HepG2 (cell line): ENCODE measurements around the gene SLC17A9. TPM values are rescaled to one million over a fixed set of nuclear protein-coding genes. Genes with fewer than 3 reads are reported as not detected.
A peak's percentile ranks its signal among the peaks of the same experiment; 100 is the strongest.

Source experiments
- ARNT2 ChIP-seq: sonication (generic); formaldehyde crosslinking; IDR thresholded peaks from 2 replicates; pipeline ENCODE4 v1.8.0; 2022; ENCODE audit warnings: mild to moderate bottlenecking, low read depth, missing genetic modification reagents, moderate library complexity
- CREBL2 ChIP-seq: sonication (generic); formaldehyde crosslinking; IDR thresholded peaks from 2 replicates; pipeline ENCODE4 v1.8.1; 2023; ENCODE audit warnings: missing genetic modification reagents, mild to moderate bottlenecking, borderline replicate concordance
- FOXK1 ChIP-seq: sonication (generic); formaldehyde crosslinking; IDR thresholded peaks from 2 replicates; pipeline ENCODE4 v1.4.0; 2020; ENCODE audit warnings: low read depth, missing genetic modification reagents, borderline replicate concordance
- GABPB1 ChIP-seq: IDR thresholded peaks from 2 replicates; pipeline ENCODE4 v1.6.1; 2016; ENCODE audit warnings: mild to moderate bottlenecking, missing genetic modification reagents, moderate library complexity, missing compliant biosample characterization
- GMEB2 ChIP-seq: IDR thresholded peaks from 2 replicates; pipeline ENCODE4 v1.6.1; 2016; ENCODE audit warnings: missing biosample characterization, missing genetic modification reagents, low read depth
- KMT2B ChIP-seq: IDR thresholded peaks from 2 replicates; pipeline ENCODE4 v1.6.1; 2016; ENCODE audit warnings: missing genetic modification reagents, missing compliant biosample characterization
- MLXIP ChIP-seq: sonication (generic); formaldehyde crosslinking; IDR thresholded peaks from 2 replicates; pipeline ENCODE4 v1.9.0; 2021; ENCODE audit warnings: missing genetic modification reagents, borderline replicate concordance
- REPIN1 ChIP-seq: sonication (generic); formaldehyde crosslinking; IDR thresholded peaks from 2 replicates; pipeline ENCODE4 v1.8.0; 2022; ENCODE audit warnings: missing genetic modification reagents, low read depth, mild to moderate bottlenecking, borderline replicate concordance
- ZNF253 ChIP-seq: sonication (generic); formaldehyde crosslinking; IDR thresholded peaks from 2 replicates; pipeline ENCODE4 v1.8.0; 2022; ENCODE audit warnings: mild to moderate bottlenecking, missing genetic modification reagents, borderline replicate concordance
- ZNF30 ChIP-seq: sonication (generic); formaldehyde crosslinking; IDR thresholded peaks from 2 replicates; pipeline ENCODE4 v1.5.0; 2020; ENCODE audit warnings: mild to moderate bottlenecking, missing genetic modification reagents
- ZNF878 ChIP-seq: sonication (generic); formaldehyde crosslinking; IDR thresholded peaks from 2 replicates; pipeline ENCODE4 v1.8.1; 2023; ENCODE audit warnings: mild to moderate bottlenecking, missing genetic modification reagents, moderate library complexity
- ZSCAN22 ChIP-seq: sonication (generic); formaldehyde crosslinking; IDR thresholded peaks from 2 replicates; pipeline ENCODE4 v1.4.0; 2020; ENCODE audit warnings: mild to moderate bottlenecking, missing genetic modification reagents
- polyA plus RNA-seq, 8 experiments: library from polyadenylated mRNA; depleted of rRNA in 3 of 8; stranded (reverse) in 7 of 8; unstranded in 1 of 8; fragments of >200 nt; fragmentation: Illumina TruSeq in 4 of 8; extraction: Trizol in 4 of 8; gene quantifications; 2 replicates each; pipeline versions ENCODE4 v1.2.1 to v1.2.3, GENCODE V29; 2011 to 2016; ENCODE audit warnings: low read depth in 4 of 8, missing spikeins in 1 of 8, mixed read lengths in 1 of 8; ENCODE audit not compliant: insufficient read depth in 1 of 8
- total RNA-seq, 5 experiments: library from RNA; depleted of rRNA; stranded (reverse); fragments of >200 nt; fragmentation: Illumina TruSeq; extraction: Trizol; gene quantifications; 2 replicates each; pipeline ENCODE4 v1.2.3, GENCODE V29; 2016; ENCODE audit warnings: low read depth in 1 of 5
- TF ChIP-seq, protein P1 (sequence below): sonication (generic); formaldehyde crosslinking; IDR thresholded peaks from 2 replicates; pipeline ENCODE4 v1.4.0; 2020; ENCODE audit warnings: missing genetic modification reagents, borderline replicate concordance
- TF ChIP-seq, protein P2 (sequence below): sonication (generic); formaldehyde crosslinking; IDR thresholded peaks from 2 replicates; pipeline ENCODE4 v1.5.1; 2020; ENCODE audit warnings: mild to moderate bottlenecking, missing genetic modification reagents, moderate library complexity
- TF ChIP-seq, protein P3 (sequence below): fragments of 450-650 bp; IDR thresholded peaks from 2 replicates; pipeline ENCODE4 v1.6.1; 2017; ENCODE audit warnings: mild to moderate bottlenecking

Gene SLC17A9
- total and polyA plus RNA-seq, 2 of the 13 experiments (the other 11 are each of a cell fraction or from before 2014, with no cell fraction given) = 110 to 191 TPM

- TF ChIP-seq MLXIP (no peak), ARNT2 (CRISPR knock-in tag) (peak; percentile 92), ZNF253 (no peak; the same call in 1 of the 2 replicates), REPIN1 (CRISPR knock-in tag) (peak; percentile 83; the same call in 1 of the 2 replicates), GABPB1 (CRISPR knock-in tag) (peak; percentile 87), ZSCAN22 (peak; percentile 73; the same call in 1 of the 2 replicates), GMEB2 (CRISPR knock-in tag) (no peak), ZNF30 (no peak), KMT2B (CRISPR knock-in tag) (peak; percentile 47), CREBL2 (CRISPR knock-in tag) (peak; percentile 93; the same call in 1 of the 2 replicates), ZNF878 (CRISPR knock-in tag) (no peak), FOXK1 (CRISPR knock-in tag) (0 out of 2 replicates have a peak, but pooled peaks have one; percentile 49)
- TF ChIP-seq, protein P1, sequence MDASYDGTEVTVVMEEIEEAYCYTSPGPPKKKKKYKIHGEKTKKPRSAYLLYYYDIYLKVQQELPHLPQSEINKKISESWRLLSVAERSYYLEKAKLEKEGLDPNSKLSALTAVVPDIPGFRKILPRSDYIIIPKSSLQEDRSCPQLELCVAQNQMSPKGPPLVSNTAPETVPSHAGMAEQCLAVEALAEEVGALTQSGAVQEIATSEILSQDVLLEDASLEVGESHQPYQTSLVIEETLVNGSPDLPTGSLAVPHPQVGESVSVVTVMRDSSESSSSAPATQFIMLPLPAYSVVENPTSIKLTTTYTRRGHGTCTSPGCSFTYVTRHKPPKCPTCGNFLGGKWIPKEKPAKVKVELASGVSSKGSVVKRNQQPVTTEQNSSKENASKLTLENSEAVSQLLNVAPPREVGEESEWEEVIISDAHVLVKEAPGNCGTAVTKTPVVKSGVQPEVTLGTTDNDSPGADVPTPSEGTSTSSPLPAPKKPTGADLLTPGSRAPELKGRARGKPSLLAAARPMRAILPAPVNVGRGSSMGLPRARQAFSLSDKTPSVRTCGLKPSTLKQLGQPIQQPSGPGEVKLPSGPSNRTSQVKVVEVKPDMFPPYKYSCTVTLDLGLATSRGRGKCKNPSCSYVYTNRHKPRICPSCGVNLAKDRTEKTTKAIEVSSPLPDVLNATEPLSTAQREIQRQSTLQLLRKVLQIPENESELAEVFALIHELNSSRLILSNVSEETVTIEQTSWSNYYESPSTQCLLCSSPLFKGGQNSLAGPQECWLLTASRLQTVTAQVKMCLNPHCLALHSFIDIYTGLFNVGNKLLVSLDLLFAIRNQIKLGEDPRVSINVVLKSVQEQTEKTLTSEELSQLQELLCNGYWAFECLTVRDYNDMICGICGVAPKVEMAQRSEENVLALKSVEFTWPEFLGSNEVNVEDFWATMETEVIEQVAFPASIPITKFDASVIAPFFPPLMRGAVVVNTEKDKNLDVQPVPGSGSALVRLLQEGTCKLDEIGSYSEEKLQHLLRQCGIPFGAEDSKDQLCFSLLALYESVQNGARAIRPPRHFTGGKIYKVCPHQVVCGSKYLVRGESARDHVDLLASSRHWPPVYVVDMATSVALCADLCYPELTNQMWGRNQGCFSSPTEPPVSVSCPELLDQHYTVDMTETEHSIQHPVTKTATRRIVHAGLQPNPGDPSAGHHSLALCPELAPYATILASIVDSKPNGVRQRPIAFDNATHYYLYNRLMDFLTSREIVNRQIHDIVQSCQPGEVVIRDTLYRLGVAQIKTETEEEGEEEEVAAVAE = peak; percentile 87
- TF ChIP-seq, protein P2, sequence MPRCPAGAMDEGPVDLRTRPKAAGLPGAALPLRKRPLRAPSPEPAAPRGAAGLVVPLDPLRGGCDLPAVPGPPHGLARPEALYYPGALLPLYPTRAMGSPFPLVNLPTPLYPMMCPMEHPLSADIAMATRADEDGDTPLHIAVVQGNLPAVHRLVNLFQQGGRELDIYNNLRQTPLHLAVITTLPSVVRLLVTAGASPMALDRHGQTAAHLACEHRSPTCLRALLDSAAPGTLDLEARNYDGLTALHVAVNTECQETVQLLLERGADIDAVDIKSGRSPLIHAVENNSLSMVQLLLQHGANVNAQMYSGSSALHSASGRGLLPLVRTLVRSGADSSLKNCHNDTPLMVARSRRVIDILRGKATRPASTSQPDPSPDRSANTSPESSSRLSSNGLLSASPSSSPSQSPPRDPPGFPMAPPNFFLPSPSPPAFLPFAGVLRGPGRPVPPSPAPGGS = peak; percentile 93
- TF ChIP-seq, protein P3, sequence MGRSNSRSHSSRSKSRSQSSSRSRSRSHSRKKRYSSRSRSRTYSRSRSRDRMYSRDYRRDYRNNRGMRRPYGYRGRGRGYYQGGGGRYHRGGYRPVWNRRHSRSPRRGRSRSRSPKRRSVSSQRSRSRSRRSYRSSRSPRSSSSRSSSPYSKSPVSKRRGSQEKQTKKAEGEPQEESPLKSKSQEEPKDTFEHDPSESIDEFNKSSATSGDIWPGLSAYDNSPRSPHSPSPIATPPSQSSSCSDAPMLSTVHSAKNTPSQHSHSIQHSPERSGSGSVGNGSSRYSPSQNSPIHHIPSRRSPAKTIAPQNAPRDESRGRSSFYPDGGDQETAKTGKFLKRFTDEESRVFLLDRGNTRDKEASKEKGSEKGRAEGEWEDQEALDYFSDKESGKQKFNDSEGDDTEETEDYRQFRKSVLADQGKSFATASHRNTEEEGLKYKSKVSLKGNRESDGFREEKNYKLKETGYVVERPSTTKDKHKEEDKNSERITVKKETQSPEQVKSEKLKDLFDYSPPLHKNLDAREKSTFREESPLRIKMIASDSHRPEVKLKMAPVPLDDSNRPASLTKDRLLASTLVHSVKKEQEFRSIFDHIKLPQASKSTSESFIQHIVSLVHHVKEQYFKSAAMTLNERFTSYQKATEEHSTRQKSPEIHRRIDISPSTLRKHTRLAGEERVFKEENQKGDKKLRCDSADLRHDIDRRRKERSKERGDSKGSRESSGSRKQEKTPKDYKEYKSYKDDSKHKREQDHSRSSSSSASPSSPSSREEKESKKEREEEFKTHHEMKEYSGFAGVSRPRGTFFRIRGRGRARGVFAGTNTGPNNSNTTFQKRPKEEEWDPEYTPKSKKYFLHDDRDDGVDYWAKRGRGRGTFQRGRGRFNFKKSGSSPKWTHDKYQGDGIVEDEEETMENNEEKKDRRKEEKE = no peak
Observed at GRCh38 chr20:62952373-62952967, at the start of gene SLC17A9 (continued).
